GM21390 (cell line): Measurements from ENCODE around the gene TAOK1.
"Not testable (repeated sequence)": the region's sequence is repeated elsewhere in the genome, so short reads cannot be mapped to it uniquely, and the experiment has no call there.

Experiments
- ATAC-seq: cut with Tn5 transposase; IDR thresholded peaks from one replicate; pipeline ENCODE4 v1.9.1; 2021; ENCODE audit not compliant: unreplicated experiment

Gene TAOK1

DNA sequence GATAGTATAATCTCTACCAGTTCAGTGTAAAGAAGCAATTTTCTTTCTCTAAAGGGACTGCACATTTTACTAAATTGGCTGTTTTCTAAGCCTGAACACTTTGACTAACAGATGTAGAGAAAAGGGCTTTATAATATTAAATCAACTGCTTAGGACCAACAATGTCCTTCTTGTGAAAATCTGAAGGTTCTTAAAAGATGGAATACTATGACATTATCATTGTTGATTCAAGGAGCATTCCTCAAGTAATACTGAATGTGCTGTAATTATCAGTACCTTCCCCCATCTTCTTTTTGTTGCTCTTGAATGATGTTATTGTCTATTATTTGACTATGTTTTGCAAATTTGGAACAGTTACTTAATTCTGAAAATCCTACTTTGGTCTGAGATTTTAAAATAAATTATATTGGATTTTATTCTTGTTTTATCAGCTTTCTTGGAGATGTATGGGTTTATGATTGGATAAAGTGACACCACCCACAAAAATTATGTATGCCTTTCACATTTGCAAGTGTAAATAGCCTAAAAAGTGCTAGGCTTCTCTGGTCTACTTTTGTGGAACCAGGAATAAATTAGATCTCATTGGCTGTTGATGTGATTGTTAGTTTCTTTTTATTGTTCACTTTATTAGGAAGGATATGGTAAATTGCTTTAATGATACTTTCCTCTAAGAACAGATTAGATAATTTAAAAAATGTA lies 53.0 kb downstream of the TAOK1 start:
- no peak for ATAC-seq

- ATAC-seq: no peak
Observed at GRCh38 chr17:29444589-29444988, 54.4 kb downstream of the TAOK1 start.

- no peak for ATAC-seq
Observed at GRCh38 chr17:29445844-29446243, 55.7 kb downstream of the TAOK1 start.

GRCh38 chr17:29449865-29450671 lies 59.9 kb downstream of the TAOK1 start:
- ATAC-seq: no peak

DNA sequence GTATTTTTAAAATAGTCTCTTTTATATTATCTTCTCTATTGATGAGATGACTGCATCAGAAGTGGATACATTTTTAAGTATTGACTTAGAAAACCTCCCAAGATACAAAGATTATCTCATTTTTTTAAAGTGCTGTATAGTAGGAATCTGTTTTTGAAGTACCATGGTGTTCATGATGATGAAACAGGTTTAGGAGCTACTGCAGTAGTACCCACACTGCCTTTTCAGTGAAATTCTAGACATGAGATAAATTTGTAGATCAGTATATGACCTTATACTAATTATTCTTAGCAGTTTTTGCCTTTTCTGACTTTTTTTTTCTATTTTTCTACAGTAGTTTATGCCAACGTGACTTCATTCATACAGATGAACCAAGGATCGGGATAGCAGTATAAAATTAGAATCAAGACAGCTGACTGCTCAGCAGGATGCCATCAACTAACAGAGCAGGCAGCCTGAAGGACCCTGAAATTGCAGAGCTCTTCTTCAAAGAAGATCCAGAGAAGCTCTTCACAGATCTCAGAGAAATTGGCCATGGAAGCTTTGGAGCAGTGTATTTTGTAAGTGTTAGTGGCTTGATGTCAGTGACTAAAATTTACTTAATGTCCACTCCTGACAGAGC lies 61.1 kb downstream of the TAOK1 start:
- no peak for ATAC-seq

GRCh38 chr17:29458066-29458465 lies 67.9 kb downstream of the TAOK1 start:
- no peak for ATAC-seq

GRCh38 chr17:29461483-29462206 lies 71.5 kb downstream of the TAOK1 start:
- ATAC-seq: no peak

GRCh38 chr17:29469276-29469675 lies 79.1 kb downstream of the TAOK1 start:
- no peak for ATAC-seq

GRCh38 chr17:29473437-29473836 lies 83.3 kb downstream of the TAOK1 start:
- not testable (repeated sequence) for ATAC-seq

DNA sequence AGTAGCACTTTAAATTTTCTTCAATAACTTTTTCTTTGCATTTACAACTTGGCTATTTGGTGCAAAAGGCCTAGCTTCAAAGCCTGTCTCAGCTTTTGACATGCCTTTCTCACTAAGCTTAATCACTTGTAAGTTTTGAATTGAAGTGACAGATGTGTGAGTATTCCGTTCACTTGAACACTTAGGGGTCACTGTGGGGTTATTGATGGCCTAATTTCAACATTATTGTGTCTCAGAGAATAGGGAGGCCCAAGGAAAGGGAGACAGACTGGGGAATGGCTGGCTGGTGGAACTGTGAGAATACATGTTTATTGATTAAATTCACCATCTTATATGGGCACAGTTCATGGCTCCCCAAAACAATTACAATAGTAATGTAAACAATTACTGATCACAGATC lies 84.1 kb downstream of the TAOK1 start:
- no peak for ATAC-seq

DNA sequence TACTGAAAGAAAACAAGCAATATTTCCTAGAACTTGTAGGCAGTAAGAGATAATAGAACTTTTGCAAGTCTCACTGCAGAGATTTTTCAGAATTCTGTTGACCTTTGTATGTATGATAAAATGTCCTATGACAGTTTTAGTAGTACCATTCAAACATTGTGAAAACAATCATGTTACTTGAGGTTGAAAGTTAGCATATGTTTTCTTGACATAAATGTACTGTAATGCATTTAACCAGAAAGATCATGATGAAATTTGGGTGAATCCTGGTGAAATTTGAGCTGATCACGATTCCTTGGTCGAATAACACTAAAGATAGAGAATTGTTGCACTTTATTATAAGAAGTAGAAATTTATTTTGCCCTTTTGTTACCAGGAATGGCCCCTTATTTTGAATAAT lies 85.7 kb downstream of the TAOK1 start:
- ATAC-seq: no peak

DNA sequence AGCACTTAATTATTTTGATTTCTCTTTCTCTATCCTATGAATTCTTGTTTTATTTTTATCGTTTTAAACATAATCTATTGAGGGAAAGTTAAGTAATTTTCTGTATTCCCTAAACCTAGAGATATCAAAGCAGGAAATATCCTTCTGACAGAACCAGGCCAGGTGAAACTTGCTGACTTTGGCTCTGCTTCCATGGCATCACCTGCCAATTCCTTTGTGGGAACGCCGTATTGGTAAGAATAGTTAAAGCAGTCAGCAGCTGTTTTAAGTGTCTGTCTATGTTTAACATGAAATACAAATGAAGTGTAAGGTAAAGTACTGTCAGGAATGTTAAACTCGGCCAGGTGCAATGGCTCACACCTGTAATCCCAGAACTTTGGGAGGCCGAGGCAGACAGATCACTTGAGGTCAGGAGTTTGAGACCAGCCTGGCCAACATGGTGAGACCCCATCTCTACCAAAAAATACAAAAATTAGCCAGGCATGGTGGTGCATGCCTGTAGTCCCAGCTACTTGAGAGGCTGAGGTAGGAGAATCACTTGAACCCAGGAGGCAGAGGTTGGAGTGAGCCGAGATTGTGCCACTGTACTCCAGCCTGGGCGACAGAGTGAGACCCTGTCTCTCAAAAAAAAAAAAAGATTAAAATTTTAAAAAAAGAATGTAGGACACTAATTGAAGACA lies 90.2 kb downstream of the TAOK1 start:
- not testable (repeated sequence) for ATAC-seq

DNA sequence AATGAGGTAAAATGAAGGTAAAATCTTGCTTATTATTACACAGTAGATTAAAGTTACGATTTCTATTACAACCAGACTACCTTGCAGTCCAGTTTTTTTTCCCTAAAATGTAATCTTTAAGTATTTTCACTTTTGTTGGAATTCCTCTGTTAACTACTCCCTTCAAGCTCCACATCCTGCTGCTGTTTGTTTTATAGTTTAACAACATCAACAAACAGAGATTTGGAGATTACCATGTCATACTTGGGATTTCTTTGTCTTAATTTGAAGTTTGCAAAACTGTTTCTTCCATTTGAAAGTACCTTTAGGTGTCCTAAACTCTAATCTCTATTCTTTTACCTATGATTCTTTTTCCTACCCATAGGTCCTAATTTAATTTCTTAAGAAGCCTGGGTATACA lies 93.3 kb downstream of the TAOK1 start:
- ATAC-seq: no peak

GRCh38 chr17:29495011-29495410 lies 104.8 kb downstream of the TAOK1 start:
- no peak for ATAC-seq

- ATAC-seq: no peak
Observed at GRCh38 chr17:29504711-29505110, 114.5 kb downstream of the TAOK1 start.

DNA sequence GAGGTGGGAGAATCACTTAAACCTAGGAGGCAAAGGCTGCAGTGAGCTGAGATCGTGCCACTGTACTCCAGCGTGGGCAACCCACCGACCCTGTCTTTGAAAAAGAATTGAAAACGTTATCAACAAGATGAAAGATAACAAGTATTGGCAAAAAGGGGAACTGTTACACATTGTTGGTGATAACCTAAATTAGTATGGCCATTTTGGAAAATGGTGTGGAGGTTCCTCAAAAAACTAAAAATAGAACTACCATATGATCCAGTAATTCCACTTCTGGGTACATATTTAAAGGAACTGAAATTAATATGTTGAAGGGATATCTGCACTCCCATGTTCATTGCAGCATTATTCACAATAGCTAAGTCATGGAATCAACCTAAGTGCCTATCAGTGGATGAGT lies 115.7 kb downstream of the TAOK1 start:
- ATAC-seq: no peak

GRCh38 chr17:29510953-29511352 lies 120.8 kb downstream of the TAOK1 start:
- no peak for ATAC-seq

DNA sequence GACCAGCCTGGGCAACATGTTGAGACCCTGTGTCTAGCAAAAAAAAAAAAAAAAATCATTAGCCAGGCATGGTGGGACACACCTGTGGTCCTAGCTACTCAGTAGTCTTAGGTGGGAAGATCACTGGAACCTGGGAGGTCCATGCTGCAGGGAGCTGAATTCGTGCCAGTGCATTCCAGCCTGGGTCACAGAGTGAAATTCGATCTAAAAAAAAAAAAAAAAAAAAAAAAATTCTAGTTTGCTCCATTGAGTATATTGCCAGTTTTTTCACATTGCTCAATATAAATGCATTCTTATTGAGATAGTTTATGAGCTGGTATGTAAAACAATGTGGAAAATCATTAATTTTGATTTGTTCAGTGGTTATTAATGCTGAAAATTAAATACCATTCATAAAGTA lies 124.6 kb downstream of the TAOK1 start:
- ATAC-seq: no peak

DNA sequence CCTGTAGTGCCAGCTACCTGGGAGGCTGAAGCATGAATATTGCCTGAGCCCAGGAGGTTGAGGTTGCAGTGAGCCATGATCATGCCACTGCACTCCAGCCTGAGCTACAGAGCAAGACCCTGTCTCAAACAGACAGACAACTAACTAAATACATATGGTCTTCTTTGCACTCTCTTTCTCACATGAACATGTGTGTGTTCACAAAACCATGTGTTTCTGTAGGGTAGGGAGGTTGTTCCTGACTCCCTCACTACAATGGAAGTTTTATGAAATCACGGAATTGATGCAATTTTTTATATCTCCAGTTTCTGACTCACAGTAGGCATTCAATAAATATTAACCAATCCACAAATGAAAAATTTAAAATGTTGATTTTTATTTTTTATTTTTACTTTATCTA lies 128.2 kb downstream of the TAOK1 start:
- no peak for ATAC-seq

GRCh38 chr17:29524692-29525091 lies 134.5 kb downstream of the TAOK1 start:
- ATAC-seq: no peak

GRCh38 chr17:29526322-29526721 lies 136.2 kb downstream of the TAOK1 start:
- ATAC-seq: no peak
